ENCODE measurements around the gene HOXD9.

HOXD9 gene

GRCh38 chr2:176140513-176141317 lies 18.2 kb downstream of the HOXD9 start:
- DNase-seq = peak; percentile 77

GRCh38 chr2:176142281-176142680 lies 19.8 kb downstream of the HOXD9 start:
- no peak for DNase-seq

GRCh38 chr2:176145085-176145969 lies 22.8 kb downstream of the HOXD9 start:
- no peak for DNase-seq

GRCh38 chr2:176146101-176146500 lies 23.6 kb downstream of the HOXD9 start:
- no peak for DNase-seq

- DNase-seq = no peak
Observed at GRCh38 chr2:176146645-176147044, 24.1 kb downstream of the HOXD9 start.

GRCh38 chr2:176147210-176147799 lies 24.8 kb downstream of the HOXD9 start:
- DNase-seq = no peak

- no peak for DNase-seq
Observed at GRCh38 chr2:176147800-176148496, 25.4 kb downstream of the HOXD9 start.

- no peak for DNase-seq
Observed at GRCh38 chr2:176148751-176149421, 26.4 kb downstream of the HOXD9 start.

GRCh38 chr2:176149481-176149938 lies 27.0 kb downstream of the HOXD9 start:
- no peak for DNase-seq

GRCh38 chr2:176149939-176150583 lies 27.5 kb downstream of the HOXD9 start:
- no peak for DNase-seq

GRCh38 chr2:176150584-176151441 lies 28.3 kb downstream of the HOXD9 start:
- no peak for DNase-seq

GRCh38 chr2:176151442-176152287 lies 29.1 kb downstream of the HOXD9 start, which contains the start of gene HOXD4:
Gene HOXD4, plus strand, starts transcription at chr2:176151550. Its CDS starts 84 bp downstream, at chr2:176151634.
- no peak for DNase-seq

- no peak for DNase-seq
Observed at GRCh38 chr2:176152350-176153181, 30.0 kb downstream of the HOXD9 start.

GRCh38 chr2:176154576-176155252 lies 32.2 kb downstream of the HOXD9 start:
- DNase-seq = no peak

- DNase-seq = no peak
Observed at GRCh38 chr2:176155356-176156044, 33.0 kb downstream of the HOXD9 start.

- no peak for DNase-seq
Observed at GRCh38 chr2:176156301-176156806, 33.8 kb downstream of the HOXD9 start.

Measured in hematopoietic multipotent progenitor cell treated with erythropoietin and hydrocortisone succinate and interleukin-3 and kit ligand, for 6 days (in vitro differentiated cells).